Right lobe of liver (tissue), 6 donors: Measurements from ENCODE around the gene ARHGAP44. TPM values are rescaled to one million over a fixed set of nuclear protein-coding genes. Genes with fewer than 3 reads are reported as not detected.

Experiments used
- ATAC-seq, 4 donors: fragments of 200-7000 bp; cut with Tn5 transposase; one replicate each; pipeline ENCODE4 v1.9.1; 2020; ENCODE audit warnings: mild to moderate bottlenecking in 4 of 4, moderate library complexity in 4 of 4
- DNase-seq, 3 donors: peaks; one replicate each; pipeline ENCODE4 v3.0.0-alpha.2; 2020
- H3K27ac ChIP-seq, 3 donors: fragments of 200-600 bp; one replicate each; pipeline ENCODE4 v1.8.0; 2022
- H3K27me3 ChIP-seq, 2 donors: fragments of 200-600 bp; one replicate each; pipeline ENCODE4 v1.8.0; 2022
- H3K36me3 ChIP-seq, 4 donors: fragments of 200-600 bp; sonication (generic) in 1 of 4; one replicate each; pipeline versions ENCODE4 v1.5.1 to v1.8.0; 2017 to 2022; ENCODE audit warnings: control low read depth in 1 of 4
- H3K4me1 ChIP-seq, 4 donors: fragments of 200-600 bp; sonication (generic) in 1 of 4; one replicate each; pipeline versions ENCODE4 v1.5.1 to v1.8.0; 2017 to 2022; ENCODE audit warnings: control low read depth in 1 of 4
- H3K4me3 ChIP-seq, 3 donors: fragments of 200-600 bp; one replicate each; pipeline ENCODE4 v1.8.0; 2022
- H3K9me3 ChIP-seq, 4 donors: fragments of 200-600 bp; sonication (generic) in 1 of 4; one replicate each; pipeline versions ENCODE4 v1.5.1 to v1.8.0; 2017 to 2022; ENCODE audit warnings: control low read depth in 1 of 4
- CTCF ChIP-seq, 4 donors: fragments of 200-600 bp in 3 of 4; fragments of 450-650 bp in 1 of 4; IDR thresholded peaks; one replicate each; pipeline versions ENCODE4 v1.5.1 to v1.8.0; 2016 to 2022; ENCODE audit warnings: antibody characterized with exemption in 4 of 4, mild to moderate bottlenecking in 2 of 4
- POLR2A ChIP-seq: fragments of 450-650 bp; IDR thresholded peaks from one replicate; pipeline ENCODE4 v1.6.1; 2017; ENCODE audit warnings: antibody characterized with exemption, mild to moderate bottlenecking
- WGBS: methylation state at CpG from one replicate; pipeline ENCODE4 v1.1.6; 2018; ENCODE audit warnings: low coverage, low lambda C conversion rate; ENCODE audit not compliant: insufficient coverage; ENCODE audit errors: missing lambda C conversion rate; 5-methylcytosine and 5-hydroxymethylcytosine counted together
- intact Hi-C, 2 donors: fragments of 100-400 bp; cut with DNase I; formaldehyde crosslinking; loops; one replicate each; pipeline versions ENCODE4 v1.11.2 to v1.14.1; 2022
- total RNA-seq, 6 experiments: library from RNA; depleted of rRNA in 2 of 6; stranded (reverse); fragments of >200 nt in 2 of 6; fragmentation: NEBNext Ultra II Directional in 3 of 6; extraction: Animal tissue kit (Norgen Biotek cat#: 25700) in 3 of 6; gene quantifications; one replicate each; pipeline versions ENCODE4 v1.1.0 to v1.2.4, GENCODE V29; 2016 to 2023
- donor health status: DM: no; HTN: yes; CAD: no.
- donor health status: DM: no; HTN: no; CAD: no.
- donor health status: DM: no; HTN: no; CAD: no.
- donor health status: DM: no; HTN: yes; CAD: no.
- donor health status: DM: no; HTN: yes; CAD: no.

ARHGAP44 gene
- total RNA-seq, 6 experiments from 2014 or later = 0.49 to 1.1 (median 0.63) TPM

- ATAC-seq = peak; percentile 95 to 98 (median 98)
- no peaks in the 10 kb centered on the region for H3K36me3 ChIP-seq
- no peaks in the 10 kb centered on the region for H3K4me1 ChIP-seq
- 38% methylated on average over 17 of the region's 19 CpGs for WGBS
- intact Hi-C loops = no loop called here
- no peak for TF ChIP-seq POLR2A
- peak; percentile 58 to 97 (median 95) for TF ChIP-seq CTCF (IDR thresholded peaks at IDR 0.05)
- H3K27ac ChIP-seq = no peak overlapping the region
- no peaks in the 10 kb centered on the region for H3K9me3 ChIP-seq
- H3K27me3 ChIP-seq = no peaks in the 10 kb centered on the region
- peak; percentile 57 to 66 (median 60) for DNase-seq
- H3K4me3 ChIP-seq = no peak overlapping the region
Observed at GRCh38 chr17:13024526-13025257, 235.4 kb downstream of the ARHGAP44 start.

- H3K27me3 ChIP-seq = no peaks in the 10 kb centered on the region
- TF ChIP-seq POLR2A = no peak
- no peak for TF ChIP-seq CTCF (IDR thresholded peaks at IDR 0.05)
- no peak for DNase-seq
- no peaks in the 10 kb centered on the region for H3K4me1 ChIP-seq
- ATAC-seq = no peak
- WGBS = 50% methylated on average over 1 of the region's 5 CpGs
- H3K27ac ChIP-seq = no peak overlapping the region
- no peaks in the 10 kb centered on the region for H3K36me3 ChIP-seq
- intact Hi-C loops = no loop called here
- no peaks in the 10 kb centered on the region for H3K9me3 ChIP-seq
- H3K4me3 ChIP-seq = no peak overlapping the region
Observed at GRCh38 chr17:13025258-13025627, 235.9 kb downstream of the ARHGAP44 start.

GRCh38 chr17:13025687-13026086, 236.4 kb downstream of the ARHGAP44 start:
- TF ChIP-seq CTCF (IDR thresholded peaks at IDR 0.05) = no peak
- TF ChIP-seq POLR2A = no peak
- Histone ChIP-seq H3K4me3 (no peak overlapping the region), H3K36me3 (no peaks in the 10 kb centered on the region), H3K27me3 (no peaks in the 10 kb centered on the region), H3K27ac (no peak overlapping the region), H3K9me3 (no peaks in the 10 kb centered on the region), H3K4me1 (no peaks in the 10 kb centered on the region)
- intact Hi-C loops = no loop called here
- ATAC-seq (no peak), DNase-seq (no peak)

GRCh38 chr17:13027246-13027645, 237.9 kb downstream of the ARHGAP44 start:
- DNase-seq (no peak), ATAC-seq (no peak)
- no peaks in the 10 kb centered on the region for H3K36me3 ChIP-seq
- no peak overlapping the region for H3K27ac ChIP-seq
- no peaks in the 10 kb centered on the region for H3K4me1 ChIP-seq
- intact Hi-C loops = no loop called here
- no peaks in the 10 kb centered on the region for H3K27me3 ChIP-seq
- WGBS = 76% methylated on average over 5 of the region's 5 CpGs
- H3K9me3 ChIP-seq = no peaks in the 10 kb centered on the region
- H3K4me3 ChIP-seq = no peak overlapping the region
- TF ChIP-seq CTCF (IDR thresholded peaks at IDR 0.05) = no peak
- TF ChIP-seq POLR2A = no peak
